ENCODE measurements around the gene L3MBTL1.
"Not testable (repeated sequence)": the region's sequence is repeated elsewhere in the genome, so short reads cannot be mapped to it uniquely, and the experiment has no call there.

L3MBTL1 gene

GRCh38 chr20:43584448-43585136, 77.1 kb downstream of the L3MBTL1 start:
- DNase-seq (ENCODE audit: extremely low read depth in 1 of 2, low read depth in 1 of 2): no peak

- DNase-seq (ENCODE audit: extremely low read depth in 1 of 2, low read depth in 1 of 2): no peak
Observed at GRCh38 chr20:43586641-43587040, 79.1 kb downstream of the L3MBTL1 start.

- not testable (repeated sequence) for DNase-seq (ENCODE audit: extremely low read depth in 1 of 2, low read depth in 1 of 2)
Observed at GRCh38 chr20:43588526-43588925, 81.0 kb downstream of the L3MBTL1 start.

GRCh38 chr20:43590036-43590391, 82.5 kb downstream of the L3MBTL1 start:
- DNase-seq (ENCODE audit: extremely low read depth in 1 of 2, low read depth in 1 of 2): no peak

- DNase-seq (ENCODE audit: extremely low read depth in 1 of 2, low read depth in 1 of 2): peak; percentile 77 to 81
Observed at GRCh38 chr20:43590392-43591303, 83.2 kb downstream of the L3MBTL1 start, which contains the start of gene IFT52. IFT52 (plus strand) TSS chr20:43590937; CDS start chr20:43594699, 3,762 bp downstream.
